GM18508 (cell line): ENCODE data around the gene TMEM131L.
"Not testable (repeated sequence)": the region's sequence is repeated elsewhere in the genome, so short reads cannot be mapped to it uniquely, and the experiment has no call there.

Source experiments
- ATAC-seq: cut with Tn5 transposase; IDR thresholded peaks from one replicate; pipeline ENCODE4 v1.9.1; 2021; ENCODE audit warnings: moderate number of reproducible peaks; ENCODE audit not compliant: insufficient read depth, unreplicated experiment

TMEM131L gene

DNA sequence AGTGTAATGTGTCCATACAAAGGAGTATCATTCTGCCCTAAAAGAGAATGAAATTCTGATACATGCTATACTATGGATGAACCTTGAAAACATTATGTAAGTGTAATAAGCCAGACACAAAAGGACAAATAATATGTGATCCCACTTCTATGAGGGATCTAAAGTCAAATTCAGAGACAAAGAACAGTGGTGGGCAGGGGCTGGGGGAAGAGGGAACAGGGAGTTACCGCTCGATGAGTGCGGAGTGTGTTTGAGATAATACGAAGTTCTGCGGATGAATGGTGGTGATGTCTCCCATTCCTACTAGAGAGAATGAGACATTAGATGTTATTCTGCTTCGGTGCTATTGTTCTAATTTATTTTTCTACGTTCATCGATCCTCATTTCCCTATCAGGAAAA lies 171.9 kb downstream of the TMEM131L start:
- no peak for ATAC-seq

DNA sequence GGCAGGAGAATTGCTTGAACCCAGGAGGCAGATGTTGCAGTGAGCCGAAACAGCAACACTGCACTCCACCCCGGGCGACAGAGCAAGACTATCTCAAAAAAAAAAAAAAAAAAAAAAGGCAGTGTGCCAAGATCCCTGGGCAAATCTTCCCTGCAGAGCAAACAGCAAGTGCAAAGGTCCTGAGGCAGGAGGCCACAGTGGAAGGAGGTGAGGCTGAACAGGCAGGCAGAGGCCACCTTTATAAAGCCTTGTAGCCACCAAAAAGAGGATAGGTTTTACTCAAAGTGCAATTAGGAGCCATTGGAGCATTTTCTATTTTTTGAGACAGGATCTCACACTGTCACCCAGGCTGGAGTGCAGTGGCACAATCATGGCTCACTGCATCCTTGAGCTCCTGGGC lies 172.8 kb downstream of the TMEM131L start:
- ATAC-seq: no peak

DNA sequence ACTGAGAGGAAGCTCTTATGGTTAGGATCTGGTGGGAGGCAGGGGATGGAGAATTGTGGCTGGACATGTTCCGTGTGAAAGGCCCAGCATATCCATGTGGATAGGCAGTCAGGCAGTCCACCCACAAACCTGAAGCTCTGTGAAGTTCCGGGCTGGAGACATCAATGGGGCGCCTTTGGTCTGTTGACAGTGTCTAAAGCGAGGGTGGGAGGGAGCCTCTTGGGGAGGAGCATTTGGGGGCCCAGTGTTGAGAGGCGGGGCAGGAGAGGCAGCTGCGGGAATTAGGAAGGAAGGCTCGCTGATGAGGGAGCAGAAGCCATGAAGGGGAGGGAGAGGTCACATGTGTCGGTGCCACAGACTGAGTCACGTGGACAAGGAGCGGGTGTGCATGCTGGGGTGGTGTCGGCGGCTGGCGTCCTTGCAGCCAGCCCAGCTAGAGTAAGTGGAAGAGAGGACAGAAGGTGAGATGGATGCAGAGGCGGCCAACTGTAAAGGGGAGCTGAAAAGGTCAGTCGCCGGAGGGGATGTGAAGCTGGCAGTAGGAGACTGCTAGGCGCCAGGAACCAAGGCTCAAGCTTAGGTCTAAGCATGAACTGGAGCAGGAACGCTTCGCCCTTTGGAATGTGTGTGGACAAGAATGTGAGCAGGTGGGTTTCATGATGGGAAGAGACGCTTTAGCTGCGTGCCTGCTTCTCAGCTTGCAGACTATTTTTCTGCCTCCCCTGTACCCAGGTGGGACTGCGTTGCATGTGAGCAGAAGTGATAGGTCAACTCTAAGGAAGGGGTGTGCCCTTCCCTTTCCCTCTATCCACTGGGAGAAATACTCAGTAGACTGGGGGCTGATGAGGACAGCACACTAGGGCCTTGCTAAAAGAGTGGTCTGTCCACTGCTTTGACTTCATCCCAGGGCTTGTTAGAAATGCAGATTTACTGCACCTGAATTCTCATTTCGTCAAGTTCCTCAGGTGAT lies 174.0 kb downstream of the TMEM131L start:
- ATAC-seq: no peak

DNA sequence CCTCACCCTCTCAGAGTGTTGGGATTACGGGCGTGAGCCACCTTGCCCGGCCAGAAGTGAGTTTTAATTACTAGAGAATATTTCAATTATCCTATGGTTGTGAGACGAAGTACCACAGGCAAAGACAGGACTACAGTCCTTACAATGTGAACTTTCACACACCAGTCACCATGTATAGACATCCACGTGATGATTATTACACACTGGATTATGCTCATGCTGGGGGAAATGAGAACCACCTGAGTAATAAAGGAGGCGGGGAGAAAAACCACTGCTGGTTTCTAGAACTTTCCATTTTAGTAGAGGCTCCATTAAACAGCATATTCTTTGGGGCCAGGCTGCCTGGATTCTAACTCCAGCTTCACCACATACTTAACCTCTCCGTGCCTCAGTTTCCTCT lies 175.4 kb downstream of the TMEM131L start:
- no peak for ATAC-seq

DNA sequence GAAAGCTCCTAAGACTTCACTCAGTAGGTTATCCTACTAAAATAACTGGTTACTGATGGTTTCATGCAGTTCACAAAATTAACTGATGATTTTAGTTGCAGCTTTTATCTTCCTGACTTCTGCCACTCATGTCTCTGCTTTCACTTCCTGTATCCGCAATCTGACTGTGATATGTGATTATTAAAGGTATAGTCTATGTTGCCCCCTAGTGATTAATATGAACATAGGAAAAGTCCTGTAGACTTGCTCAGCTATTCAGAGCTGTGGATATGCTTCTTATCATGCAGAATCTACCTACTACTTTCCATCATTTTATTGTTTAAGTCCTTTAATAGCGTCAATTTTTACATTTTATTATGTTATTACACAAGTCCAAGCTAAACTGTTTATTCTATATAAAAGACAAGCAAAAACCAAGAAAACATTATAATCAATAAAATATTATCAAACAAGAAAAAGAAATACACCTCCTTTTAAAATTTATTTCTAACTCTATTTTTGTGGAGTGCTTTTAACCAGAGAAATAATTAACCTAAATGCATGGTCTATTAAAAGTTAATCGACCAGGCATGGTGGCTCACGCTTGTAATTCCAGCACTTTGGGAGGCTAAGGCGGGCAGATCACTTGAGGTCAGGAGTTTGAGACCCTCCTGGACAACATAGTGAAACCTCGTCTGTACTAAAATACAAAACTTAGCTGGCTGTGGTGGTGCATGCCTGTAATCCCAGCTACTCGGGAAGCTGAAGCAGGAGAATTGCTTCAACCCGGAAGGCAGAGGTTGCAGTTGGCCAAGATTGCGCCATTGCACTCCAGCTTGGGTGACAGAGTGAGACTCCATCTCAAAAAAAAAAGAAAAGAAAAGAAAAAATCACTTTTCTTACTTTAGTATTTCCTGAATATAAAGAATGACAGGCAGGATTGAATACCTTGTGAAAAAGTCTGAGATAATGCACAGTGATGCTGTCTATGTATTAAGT lies 177.5 kb downstream of the TMEM131L start:
- ATAC-seq: peak; percentile 83

DNA sequence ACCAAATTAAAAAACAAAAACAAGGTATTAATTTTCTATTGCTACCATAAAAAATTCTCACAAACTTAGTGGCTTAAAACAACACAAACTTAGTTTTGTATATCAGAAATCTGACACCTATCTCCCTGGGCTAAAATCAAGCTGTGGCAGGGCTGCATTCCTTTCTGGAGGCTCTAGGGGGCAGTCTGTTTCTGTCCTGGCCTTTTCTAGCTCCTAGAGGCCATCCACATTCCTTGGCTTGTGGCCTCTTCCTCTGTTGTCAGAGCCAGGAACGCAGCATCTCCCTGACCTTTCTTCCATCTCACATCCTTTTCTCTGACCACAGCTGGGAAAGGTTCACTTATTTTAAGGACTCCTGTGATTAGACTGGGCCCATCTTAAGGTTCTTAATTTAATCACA lies 179.0 kb downstream of the TMEM131L start:
- no peak for ATAC-seq

DNA sequence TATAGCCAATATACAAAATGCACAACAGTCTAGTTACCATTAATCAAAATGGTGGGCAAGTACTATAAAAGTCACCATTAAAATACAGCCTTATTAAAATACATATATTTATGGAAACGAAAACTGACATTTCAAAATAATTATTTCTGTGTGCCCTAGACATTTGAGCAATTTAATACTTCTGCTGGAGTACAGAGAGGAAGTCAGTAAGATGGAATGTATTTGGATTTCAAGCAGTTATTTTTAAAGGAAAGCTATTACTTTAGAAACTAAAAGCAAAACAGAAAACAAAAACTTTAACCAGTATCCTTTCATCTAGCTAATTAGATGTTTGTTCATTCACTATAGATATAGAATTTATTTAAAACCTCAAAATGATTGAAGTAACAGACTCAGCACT lies 180.1 kb downstream of the TMEM131L start:
- ATAC-seq: no peak

DNA sequence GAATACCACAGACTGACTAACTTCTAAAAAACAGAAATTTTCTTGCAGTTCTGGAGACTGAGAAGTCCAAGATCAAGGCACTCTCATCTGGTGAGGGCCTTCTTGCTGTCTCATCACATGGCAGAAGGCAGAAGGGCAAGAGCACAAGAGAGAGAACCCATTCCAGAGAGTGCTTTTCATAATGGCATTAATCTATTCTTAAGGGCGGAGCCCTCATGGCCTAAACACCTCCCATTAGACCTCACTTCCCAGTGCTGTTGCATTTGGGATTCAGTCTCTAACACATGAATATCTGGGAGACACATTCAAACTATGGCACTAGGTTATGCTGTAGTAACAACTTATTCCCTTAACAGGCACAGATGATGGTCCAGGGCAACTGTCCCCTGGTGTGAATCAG lies 180.8 kb downstream of the TMEM131L start:
- ATAC-seq: no peak

DNA sequence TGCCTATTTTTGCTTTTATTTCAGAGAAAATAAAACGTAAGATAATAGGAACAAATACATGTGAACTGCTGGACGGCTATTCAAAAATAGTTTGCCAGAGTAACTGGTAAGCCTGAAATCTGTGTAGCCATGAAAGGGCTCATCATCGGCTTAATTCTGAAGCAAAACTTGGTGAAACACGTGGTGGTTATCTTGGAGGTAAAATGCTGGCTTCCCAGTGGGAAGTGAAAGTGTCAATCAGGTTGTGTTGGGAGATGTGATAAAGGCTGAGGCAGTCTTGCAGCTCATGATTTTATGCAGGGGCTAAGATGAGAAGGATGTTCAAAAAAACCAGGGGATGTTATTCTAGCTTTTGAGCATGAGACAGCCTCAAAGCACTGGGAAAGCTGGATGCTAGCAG lies 181.8 kb downstream of the TMEM131L start:
- ATAC-seq: no peak

DNA sequence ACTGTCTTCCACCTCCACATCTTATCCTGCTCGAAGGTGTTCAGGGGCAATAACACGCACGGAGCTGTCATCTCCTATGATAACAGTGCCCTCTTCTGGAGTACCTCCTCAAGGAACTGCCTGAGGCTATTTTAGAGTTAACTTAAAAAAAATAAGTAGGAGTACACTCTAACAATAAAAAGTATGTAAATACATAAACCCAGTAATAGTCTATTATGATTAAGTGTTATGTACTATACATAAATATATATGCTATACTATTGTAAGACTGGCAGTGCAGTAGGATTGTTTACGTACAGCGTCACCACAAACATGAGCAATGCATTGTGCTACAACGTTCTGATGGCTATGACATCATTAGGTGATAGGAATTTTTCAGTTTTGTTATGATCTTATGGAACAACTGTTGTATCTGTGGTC lies 183.4 kb downstream of the TMEM131L start:
- no peak for ATAC-seq

DNA sequence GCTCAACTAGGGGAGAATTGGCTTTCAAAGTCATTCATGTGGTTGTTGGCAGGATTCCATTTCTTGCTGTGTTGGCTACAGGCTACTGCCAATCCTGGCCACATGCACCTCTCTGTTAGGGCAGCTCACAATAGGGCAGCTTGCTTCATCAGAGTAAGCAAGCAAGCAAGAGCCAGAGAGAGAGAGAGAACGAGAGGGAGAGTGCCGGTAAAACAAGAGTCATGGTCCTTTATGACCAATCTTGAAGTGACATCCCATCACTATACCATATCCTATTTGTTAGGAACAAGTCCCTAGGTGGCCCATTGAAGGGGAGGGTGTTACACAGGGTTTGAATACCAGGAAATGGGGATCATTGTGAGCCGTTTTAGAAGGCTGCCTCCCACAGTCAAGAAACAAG lies 185.0 kb downstream of the TMEM131L start:
- no peak for ATAC-seq

DNA sequence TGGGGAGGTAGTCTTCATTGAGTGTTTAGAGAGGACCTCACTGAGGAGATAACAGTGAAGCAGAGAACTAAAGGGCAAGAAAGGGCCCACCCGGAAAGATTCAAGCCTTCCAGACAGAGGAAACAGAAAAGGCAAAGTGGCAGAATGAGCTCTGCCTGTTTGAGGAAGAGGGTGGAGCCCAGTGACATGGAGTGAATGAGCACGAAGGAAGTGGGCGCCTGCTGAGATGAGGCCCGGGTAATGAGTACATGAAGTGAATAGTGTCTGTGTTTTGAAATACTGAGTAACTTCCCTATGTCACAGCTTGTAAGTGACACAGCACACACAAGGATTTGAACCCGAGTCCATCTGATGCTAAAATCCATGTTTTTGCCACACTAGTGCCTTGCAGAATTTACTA lies 185.4 kb downstream of the TMEM131L start:
- ATAC-seq: no peak

DNA sequence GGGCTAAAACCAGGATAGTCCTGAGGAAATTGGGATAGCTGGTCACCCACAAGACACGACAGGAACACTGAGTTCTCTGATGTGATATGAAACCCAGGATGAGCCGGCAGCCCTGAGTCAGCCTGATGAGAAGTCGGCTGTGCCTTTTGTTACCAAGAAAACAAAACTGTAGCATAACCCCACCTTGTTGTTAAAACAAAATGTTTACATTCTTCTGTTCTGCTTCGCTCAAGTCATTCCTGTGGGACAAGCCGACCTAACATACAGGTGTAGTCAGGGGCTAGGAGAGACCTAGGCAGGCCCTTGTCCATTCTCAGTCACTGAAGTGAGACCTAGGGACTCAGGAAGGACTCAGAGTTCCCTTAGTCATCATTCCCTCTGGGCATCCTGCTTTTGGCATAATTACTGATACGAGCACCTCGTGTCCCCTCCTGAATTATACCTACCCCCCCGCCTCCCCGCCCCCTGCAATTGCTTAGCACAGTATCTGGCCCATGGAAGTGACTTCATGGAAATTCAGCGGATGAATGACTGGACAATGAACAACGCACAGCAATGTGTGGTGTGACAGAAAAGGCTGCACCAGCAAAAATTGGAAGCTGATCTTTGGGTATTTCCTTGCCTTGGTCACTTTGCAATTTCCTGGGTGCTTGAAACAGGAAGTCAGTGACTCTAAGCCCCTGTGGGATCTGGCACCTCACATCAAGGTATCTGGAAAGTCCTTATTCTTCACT lies 186.1 kb downstream of the TMEM131L start:
- ATAC-seq: no peak

DNA sequence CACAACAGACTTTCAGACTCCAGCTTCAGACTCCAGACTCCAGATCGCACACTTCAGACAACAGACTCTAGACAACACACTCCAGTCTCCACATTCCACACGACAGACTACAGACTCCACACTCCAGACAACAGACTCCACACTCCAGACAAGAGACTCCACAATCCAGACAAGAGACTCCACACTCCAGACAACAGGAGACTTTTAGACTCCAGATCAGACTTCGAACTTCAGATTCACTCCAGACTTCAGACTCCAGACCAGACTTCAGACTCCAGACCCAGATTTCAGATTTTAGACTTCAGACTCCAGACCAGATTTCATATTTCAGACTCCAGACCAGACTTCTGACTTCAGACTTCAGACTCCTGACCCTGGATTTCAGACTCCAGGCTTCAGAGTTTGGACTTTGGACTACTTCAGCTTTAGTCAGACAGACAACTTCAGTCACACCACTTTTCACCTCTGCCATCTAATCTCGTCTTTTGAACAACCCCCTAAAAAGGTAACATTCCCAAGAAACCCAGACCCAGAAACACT lies 188.9 kb downstream of the TMEM131L start:
- no peak for ATAC-seq

DNA sequence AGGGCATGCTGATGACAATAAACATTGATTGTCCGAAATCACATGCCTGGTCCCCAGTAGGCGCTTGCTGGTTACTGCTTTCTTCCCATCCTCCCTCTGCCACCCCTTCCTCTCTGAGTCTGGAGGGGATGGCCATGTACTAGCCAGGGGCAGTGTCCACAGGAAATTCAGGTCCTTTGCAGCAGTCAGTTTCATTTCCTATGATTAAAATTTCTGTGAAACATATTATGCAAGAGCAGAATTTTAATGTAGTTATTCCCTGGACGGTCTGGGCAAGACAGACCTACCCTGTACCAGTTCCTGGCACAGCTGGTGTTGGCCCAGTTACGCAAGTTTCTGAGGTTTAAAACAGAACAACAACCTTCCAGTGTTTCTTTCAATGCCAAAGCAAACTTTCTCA lies 189.8 kb downstream of the TMEM131L start:
- no peak for ATAC-seq

DNA sequence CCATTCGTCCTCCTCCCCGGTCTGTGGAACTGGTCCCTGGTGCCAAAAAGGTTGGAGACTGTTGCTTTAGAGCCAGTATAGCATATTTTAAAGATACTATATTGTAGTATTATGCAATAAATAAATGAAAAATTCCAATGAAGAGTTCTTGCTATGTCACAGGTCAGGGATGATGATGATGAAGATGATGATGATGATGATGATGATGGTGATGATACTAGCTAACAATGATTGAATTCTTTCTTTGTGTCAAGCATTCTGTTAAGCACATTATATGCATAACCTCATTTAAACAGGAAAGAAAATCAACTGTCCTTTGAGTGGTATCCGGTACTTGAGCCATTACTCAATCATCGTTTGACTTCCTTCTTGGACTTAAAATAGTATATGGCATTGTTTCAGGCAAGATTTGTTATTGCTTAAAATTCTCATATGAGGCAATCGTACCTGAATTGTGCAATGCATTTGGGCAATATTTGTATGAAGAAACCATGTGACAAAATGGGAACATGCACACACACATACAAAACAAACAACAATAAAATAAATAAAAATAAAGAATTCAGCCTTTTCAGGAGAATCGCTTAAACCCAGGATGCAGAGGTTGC lies 195.2 kb downstream of the TMEM131L start:
- no peak for ATAC-seq

DNA sequence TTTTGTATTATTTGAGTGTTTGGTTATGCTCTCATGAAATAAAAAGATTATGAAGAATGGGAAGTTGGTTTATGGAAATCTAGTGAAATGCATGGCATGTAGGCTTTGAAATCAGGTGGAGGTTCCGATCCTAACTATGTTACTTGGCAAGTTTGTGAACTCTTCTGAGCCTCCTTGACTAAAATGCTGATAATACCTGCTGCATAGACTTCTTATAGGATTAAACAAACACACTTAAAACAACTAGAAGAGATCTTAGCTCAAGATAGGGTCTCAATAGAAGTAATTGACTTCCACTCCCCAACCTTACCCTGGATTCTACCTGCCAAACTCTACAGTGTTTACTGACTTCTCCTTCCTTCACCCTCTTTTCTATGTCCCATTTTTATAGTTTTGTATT lies 195.7 kb downstream of the TMEM131L start:
- ATAC-seq: no peak

DNA sequence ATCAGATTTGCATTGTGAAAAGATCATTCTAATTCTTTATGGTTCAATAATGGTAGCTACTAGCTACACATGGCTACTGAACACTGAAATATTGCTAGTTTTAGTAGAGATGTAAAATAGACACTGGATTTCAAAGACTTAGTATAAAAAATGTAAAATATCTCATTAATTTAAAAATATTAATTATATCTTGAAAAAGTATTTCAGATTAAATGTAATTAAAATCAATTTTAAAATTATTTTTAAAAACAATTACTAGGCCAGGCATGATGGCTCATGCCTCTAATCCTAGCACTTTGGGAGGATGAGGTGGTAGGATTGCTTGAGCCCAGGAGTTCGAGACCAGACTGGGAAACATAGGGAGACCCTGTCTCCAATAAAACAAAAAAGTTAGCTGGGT lies 197.5 kb downstream of the TMEM131L start:
- no peak for ATAC-seq

DNA sequence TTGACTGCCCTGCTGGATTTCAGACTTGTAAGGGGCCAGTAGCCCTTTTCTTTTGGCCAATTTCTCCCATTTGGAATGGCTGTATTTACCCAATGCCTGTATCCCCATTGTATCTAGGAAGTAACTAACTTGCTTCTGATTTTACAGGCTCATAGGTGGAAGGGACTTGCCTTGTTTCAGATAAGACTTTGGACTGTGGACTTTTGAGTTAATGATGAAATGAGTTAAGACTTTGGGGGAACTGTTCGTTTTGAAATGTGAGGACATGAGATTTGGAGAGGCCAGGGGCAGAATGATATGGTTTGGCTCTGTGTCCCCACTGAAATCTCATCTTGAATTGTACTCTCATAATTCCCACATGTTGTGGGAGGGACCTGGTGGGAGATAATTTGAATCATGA lies 200.3 kb downstream of the TMEM131L start:
- not testable (repeated sequence) for ATAC-seq

DNA sequence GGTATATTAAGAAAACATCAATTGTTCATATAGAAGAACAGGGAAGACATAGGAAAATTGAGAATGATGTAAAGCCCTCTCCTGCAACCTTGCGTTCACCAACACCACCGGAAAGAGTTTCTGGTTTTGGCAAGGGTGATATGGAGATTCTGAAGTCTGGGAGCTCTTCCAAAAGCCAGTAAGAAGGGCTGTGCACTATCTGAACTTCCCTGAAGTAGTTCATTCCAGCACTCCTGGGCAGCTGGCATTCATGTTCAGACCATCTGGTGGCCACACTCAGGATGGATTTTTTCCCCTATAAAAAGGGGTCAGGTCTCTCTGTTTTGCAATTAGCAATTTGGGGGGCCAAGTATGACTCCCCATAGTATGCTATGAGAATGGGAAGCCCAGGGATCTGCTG lies 202.5 kb downstream of the TMEM131L start:
- no peak for ATAC-seq
